HG03159 (cell line): ENCODE results near the gene YJU2.

ENCODE experiments used
- ATAC-seq: cut with Tn5 transposase; IDR thresholded peaks from one replicate; pipeline ENCODE4 v1.9.1; 2021; ENCODE audit warnings: mild to moderate bottlenecking, moderate library complexity; ENCODE audit not compliant: unreplicated experiment

Gene YJU2

GRCh38 chr19:4295972-4296771 is 49.3 kb downstream of the YJU2 start:
- no peak for ATAC-seq

DNA sequence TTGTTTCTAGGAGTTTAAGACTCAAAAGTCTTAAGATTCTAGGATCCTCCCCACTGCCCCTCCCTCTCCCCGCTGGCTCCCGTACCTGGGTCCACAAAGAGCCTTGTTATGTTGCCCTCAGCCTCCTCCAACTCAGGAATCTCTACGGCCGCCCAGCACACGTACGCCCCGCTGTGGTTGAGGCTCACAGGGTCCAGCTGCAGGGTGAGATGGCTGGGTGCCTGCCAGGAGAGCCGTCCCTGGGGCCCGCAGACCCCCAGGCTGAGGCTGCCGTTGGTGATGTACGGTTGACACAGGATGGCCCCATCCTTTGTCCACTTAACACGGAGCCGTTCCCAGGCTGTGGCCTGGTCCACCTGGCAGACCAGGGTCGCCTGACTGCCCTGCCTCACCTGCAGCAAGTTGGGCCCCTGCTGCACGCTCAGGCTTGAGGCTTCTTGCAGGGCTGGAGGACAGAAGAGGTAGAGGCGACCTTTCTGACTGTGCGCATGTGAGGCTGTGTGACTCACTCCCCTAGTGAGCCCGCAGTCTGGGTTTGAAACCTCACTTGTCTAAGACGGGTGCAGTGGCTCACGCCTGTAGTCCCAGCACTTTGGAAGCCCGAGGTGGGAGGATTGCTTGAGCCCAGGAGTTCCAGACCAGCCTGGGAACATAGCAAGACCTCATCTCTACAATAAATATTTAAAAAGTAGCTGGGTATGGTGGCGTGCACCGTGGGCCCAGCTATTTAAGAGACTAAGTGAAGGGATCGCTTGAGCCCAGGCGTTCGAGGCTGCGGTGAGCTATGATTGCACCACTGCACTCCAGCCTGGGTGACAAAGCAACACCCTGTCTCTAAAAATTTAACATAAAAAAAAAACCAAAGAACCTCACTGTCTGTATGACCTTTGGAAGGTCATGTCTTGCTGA is 51.3 kb downstream of the YJU2 start:
- no peak for ATAC-seq

DNA sequence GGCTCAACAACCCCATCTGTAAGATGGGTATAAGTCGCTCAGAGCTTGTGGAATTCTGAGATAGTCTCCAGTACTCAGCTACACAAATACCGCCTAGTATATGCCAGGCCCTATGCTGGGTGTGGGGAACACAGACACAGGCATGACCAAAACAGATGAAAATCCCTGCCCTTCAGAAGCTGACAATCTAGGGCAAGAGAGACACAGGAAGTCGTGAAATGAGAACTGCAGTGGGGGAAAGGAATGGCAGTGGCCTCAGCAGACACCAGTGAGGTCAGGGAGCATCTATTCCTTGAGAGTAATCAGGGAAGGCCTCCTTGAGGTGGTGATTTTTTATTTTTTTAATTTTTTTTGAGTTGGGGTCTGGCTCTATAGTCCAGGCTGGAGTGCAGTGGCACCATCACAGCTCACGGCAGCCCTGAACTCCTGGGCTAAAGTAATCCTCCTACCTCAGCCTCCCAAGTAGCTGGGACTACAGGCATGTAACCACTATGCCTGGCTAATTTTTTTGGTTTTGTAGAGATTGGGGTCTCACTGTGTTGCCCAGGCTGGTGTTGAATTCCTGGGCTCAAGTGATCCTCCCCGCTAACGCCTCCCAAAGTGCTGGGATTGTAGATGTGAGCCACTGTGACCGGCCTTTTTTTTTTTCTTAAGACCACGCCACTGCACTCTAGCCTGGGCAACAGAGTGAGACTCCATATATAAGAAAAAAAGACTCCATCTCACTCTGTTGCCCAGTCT is 52.1 kb downstream of the YJU2 start:
- ATAC-seq, result no peak

- no peak for ATAC-seq
Measured at GRCh38 chr19:4300589-4300988, 53.7 kb downstream of the YJU2 start.

- ATAC-seq, result no peak
Measured at GRCh38 chr19:4301590-4302242, 54.8 kb downstream of the YJU2 start.

DNA sequence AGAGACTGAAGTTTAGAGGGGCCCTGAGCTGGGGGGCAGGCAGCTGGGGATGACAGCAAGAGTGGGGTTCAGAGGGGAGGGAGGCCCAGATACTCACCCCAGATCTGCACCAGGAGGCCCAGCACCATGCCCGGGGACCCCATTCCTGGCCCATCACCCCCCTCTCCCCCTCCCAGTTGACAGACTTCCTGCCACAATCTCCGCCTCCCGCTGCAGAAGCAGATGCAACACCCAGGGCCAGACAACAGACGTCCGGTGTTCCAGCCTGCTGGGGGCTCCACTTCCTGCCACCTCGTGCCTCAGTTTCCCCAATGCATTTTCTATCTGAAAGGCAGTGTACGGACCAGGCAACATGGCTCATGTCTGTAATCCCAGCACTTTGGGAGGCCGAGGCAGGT is 55.4 kb downstream of the YJU2 start, which contains the start of gene TMIGD2:
TSS of gene TMIGD2 (minus strand) at position 147 of the 398 bp plus-strand sequence. CDS start at position 143, 4 bp downstream.
- no peak for ATAC-seq

DNA sequence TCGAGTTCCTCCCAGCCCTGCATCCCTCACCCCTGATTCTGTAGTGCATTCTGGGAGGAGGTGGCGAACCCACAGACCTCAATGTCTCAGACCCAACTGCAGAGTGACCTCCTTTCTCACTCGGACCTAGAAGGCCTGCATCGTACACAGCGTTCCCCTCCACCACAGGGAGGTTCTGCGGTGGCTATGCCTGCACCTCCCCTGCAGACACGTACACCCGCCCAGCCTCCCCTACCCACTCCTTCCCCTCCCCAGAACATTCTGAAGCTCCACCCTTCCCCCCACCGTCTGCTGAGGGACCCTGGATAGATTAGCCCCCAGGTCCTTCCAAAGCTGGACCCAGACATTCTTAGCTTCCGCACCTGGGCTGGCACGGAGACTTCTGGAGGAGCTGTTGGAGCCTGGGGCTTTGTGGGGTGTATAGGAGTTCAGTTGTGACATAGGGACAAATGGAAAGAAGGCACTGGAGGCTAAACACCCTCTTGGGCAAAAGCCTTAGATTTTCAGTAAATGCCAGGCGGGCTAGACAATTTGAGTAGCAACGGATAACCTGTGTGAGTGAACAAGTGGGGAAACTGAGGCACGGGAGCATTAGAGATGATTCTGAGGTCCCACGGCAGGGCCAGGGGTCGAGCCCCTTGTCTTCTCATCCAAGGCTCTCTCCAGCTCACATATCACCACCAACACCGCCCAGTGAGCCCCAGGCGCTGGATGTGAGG is 57.1 kb downstream of the YJU2 start:
- no peak for ATAC-seq

DNA sequence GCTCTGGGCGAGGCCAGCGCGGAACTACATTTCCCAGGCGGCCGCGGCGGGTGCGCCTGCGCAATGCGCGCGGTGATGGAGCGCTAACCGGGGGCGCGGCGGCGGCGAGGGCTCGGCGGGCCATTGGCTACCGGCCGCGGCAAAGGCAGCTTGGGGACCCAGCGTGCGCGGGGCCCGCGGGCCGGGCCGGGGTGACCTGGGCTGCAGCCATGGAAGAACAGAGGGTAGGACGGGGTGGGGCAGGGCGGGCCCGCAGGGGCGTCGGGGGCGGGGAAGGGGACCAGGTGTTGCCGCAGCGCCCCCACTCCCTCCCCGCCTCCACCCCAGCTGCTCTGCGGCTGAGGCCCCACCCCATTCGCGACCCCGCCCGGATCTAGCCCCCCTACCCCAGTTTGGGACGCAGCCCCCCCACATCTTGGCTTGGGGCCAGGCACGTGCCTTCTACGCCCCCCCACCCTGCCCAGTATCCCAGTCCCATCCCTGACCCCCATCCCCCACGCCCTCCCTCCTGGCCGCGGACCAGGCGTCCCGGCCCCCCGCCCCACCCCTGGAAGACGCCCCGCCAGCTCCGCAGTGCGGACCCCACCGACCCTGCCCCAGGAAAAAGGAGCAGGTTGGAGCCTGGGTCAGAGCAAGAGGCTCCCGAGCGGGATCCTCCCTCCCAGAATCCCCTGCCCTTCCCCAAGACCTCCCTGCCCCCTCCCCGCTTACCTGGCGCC is 57.8 kb downstream of the YJU2 start, which contains the start of gene FSD1:
TSS of gene FSD1 (plus strand) at position 61 of the 719 bp plus-strand sequence. CDS start at position 210, 149 bp downstream.
- no peak for ATAC-seq

GRCh38 chr19:4305257-4305612 is 58.4 kb downstream of the YJU2 start:
- ATAC-seq, result no peak

GRCh38 chr19:4305659-4306058 is 58.8 kb downstream of the YJU2 start:
- no peak for ATAC-seq

- no peak for ATAC-seq
Measured at GRCh38 chr19:4310247-4311121, 63.6 kb downstream of the YJU2 start.

DNA sequence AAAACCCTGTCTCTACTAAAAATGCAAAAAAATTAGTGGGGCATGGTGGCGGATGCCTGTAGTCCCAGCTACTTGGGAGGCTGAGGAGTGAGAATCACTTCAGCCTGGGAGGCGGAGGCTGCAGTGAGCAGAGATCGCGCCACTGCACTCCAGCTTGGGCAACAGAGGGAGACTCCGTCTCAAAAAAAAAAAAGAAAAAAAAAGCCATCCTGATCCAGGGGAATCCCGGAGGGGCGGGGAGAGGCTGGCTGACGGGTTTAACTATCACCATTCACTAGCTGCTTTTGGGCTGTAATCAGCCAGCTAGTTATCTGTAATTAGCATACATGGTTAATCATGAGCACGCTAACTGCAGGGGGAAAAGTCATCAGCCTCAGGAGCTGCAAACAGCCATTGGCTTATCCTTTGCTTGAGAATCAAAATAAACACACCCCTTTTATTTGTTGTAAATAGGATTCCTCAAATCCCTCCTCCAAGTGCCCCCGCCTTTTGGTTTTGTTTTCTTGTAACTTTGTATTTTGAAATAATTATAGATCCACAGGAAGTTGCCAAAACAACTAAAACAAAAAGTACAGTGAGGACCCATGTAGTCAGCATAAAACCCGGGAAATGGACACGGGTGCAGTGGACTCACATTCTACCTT is 67.1 kb downstream of the YJU2 start:
- no peak for ATAC-seq

- ATAC-seq, result no peak
Measured at GRCh38 chr19:4316956-4317355, 70.1 kb downstream of the YJU2 start.

- no peak for ATAC-seq
Measured at GRCh38 chr19:4318460-4318859, 71.6 kb downstream of the YJU2 start.
